ENCODE measurements around the gene MED12.

MED12 gene

DNA sequence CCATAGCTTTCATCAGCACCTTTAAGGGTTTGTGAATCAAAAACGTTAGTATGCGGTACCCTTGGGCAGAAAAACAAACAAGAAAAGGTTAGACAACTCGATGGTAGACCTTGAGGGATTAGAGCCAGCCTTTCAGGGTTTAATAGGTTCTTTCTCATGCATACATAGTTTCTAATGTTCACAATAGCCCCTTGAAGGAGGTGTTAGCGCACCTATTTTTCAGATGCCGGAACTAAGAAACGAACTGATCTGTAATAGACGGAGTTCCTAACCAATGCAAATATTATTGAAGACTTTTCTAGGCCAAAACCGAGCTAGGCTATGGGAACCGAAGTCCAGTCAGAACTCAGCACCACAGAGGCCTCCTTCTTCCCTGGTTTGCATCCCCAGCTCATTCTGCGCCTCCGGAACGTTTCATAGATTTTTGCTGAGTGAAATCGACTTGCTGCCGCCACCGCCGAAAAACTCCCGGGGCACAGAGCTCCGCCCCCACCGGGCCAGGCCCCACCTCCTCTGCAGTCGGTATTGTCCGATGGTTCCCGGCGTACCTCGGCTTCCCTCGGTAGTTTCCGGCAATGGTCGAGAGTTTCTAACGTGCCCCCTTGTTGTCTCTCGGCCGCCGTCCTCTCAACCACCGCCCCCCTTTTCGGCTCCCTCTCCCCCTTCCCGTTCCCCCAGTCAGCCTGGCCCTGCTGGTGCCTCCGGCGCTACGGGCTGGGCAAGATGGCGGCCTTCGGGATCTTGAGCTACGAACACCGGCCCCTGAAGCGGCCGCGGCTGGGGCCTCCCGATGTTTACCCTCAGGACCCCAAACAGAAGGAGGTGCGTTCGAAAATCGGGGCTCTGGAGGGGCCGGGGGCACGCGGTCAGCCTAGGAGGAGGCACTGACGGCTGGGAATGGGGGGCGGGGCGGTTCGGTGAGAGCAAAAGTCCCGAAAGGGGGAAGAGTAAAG, at the start of gene MED12:
Gene MED12 (plus strand): TSS at position 565 of the 953 bp plus-strand sequence. CDS start 159 bp downstream, at position 724.
- peak; percentile 79 for DNase-seq (ENCODE audit: low read depth)

DNA sequence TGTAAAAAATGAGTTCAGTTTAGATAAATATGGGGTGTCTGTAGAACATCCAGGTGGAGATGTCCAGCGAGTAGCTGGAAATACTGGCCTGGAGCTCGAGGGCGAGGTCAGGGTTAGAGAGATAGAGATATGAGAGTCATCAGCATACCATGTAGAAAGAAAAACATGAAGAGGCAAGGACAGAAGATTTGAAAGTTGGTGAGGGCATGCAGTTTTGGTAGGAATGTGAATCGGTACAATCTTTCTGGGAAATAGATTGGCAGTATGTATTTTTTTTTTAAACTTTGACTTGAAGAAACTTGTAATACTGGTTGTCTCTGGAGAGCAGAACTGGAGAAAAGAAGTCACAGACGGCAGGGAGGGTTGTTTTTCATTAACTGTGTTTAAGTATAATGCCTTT, 47.9 kb upstream of the MED12 start:
- no peak for DNase-seq (ENCODE audit: low read depth)

DNA sequence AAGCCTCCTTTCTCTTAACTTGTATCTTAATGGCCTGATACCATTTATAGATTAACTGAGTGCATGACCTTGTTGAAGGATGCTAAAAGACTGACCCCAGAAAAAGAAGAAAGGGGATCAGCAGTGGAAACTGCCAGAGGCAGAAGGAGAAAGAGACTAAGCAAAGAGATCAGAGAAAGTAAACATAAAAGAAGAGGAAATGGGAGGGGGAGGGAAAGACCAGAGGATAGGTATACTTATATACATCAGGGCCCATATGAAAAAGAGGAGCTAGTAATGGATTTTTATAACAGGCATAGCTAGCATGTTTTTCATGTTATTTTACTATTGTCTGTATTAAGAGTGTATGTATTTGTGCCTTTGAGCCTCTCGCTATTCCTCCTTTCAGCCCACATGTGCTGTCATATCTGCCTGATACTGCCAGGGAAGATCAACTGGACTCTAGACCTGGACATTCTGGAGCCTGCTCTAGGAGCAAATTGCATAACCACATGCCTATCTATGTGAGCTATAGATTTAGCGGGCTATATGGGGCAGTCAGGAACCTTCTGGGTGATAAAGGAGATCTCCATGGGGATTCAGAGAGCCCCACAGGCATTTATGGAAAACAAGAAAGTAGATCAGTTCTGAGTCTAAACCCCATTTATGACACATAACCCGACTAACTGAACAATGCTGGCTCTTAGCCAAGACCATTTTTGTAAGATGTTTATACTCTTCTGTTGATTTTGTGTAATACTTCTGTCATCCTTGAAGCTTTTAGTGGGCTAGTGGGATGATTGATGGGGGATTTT, 36.9 kb upstream of the MED12 start:
- DNase-seq (ENCODE audit: low read depth) = peak; percentile 57

DNA sequence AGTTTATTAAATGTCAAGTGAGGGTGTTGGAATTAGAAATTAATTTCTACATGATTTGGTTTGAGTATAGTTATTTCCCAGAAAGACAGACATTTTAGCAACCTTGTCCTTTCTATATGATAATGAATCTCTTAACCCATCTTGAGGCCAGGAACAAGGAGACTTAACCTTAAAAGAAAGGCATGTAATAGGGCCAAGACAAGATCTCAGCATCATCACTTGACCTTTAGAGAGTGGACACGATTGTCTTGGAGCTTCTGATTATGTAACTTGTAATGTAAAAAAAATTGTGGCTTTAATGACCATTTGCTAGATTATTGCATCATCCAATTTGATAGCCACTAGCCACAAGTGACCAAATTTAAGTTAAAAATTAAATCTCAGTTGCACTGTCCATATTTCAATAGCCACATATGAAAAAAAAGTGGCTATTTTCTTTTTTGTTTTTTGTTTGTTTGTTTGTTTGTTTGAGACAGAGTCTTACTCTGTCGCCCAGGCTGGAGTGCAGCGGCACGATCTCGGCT, 36.2 kb upstream of the MED12 start:
- no peak for DNase-seq (ENCODE audit: low read depth)

DNA sequence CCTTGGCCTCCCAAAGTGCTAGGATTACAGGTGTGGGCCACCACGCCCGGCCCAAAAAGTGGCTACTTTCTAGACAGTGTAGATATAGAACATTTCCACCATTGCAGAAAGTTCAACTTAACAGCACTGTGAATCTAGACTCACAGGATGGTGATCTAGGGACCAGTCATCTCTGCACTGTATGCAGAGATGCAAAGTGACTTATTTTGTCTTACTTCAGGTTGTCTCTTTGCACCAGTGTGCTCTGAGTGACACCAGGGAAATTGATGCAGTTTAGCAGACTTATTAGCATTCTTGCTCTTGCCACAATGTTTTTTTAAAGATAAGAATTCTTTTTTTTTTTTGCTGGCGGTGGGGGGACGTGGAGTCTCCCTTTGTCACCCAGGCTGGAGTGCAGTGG, 35.6 kb upstream of the MED12 start:
- DNase-seq (ENCODE audit: low read depth) = no peak

DNA sequence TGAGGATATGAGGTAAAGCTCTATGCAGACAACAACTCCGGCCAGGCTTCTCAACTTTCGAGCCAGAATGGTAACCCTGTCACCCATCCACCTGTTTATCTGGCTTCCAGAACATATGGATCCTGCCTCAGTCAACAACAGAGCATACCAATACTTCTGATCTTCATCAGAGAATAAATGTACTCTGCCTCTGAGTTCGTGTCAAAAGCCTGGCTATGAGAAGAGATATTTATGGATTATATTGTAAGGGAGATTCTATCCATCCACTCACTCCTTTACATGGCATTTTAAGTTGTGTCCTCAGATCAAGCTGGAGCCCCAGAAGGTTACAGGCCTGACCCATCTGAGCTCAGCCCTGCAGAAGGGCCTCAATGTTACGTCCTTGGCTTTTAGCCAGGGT, 32.5 kb upstream of the MED12 start:
- DNase-seq (ENCODE audit: low read depth) = no peak

DNA sequence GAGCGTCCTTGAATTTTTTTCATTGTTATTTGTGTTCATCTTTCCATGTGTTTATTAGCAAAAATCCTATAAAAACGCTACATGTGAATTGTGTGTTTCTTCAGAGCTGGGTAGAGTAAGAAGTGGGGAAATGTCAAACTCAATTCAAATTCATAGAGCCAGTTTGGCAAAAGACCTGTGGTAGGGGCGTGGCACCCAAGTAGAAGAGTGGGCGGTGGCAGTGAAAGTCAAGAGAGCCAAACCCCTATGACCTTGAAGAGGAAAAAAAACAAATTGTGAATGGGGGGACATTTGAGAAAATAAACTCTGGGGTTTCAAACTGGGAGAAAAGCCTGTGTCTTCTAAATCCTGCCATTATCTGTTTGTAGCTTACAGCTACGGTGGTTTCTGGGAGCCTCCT, 27.1 kb upstream of the MED12 start:
- no peak for DNase-seq (ENCODE audit: low read depth)

DNA sequence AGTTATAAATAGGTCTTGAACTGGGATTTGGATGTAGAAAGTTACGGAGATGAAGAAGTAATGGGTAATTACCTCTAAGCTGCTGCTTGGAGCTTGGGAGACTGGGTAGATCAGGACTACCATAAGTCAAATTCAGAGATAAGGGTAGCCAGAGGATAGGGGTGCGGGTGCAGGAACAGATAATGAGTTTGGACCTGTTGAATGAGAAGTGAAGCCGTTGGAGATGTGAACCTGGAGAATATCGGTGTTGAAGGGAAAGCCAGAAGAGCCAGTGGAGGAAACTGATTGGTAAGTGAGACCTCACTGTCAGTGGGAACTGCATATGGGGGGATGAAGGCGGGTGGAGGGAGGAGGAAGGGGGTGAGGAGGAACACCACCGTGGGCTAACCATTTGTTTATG, 23.4 kb upstream of the MED12 start:
- no peak for DNase-seq (ENCODE audit: low read depth)

DNA sequence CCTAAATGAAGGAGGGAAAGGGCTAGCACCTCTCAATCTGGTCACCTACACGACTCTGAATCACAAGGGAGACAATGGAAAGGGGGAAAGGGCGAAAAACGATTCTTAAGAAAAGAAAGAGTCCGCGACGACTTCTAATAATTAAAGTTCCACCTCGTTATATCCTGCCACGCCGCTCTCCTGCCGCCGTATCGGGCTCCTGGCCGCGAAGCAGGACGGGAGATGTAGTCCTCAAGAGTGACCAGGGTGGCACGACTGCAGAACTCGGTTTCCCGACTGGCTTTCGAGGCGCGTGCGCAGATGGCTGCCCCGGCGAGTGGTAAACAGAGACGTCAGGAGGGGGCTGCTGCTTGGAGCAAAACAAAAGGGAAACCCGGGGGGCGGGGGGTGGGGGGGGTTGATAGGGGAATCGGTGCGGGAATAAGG, 22.8 kb upstream of the MED12 start, which contains the start of gene FOXO4:
Gene FOXO4 (plus strand): TSS at position 297 of the 426 bp plus-strand sequence. CDS start 678 bp downstream, outside the sequence.
- peak; percentile 85 for DNase-seq (ENCODE audit: low read depth)

DNA sequence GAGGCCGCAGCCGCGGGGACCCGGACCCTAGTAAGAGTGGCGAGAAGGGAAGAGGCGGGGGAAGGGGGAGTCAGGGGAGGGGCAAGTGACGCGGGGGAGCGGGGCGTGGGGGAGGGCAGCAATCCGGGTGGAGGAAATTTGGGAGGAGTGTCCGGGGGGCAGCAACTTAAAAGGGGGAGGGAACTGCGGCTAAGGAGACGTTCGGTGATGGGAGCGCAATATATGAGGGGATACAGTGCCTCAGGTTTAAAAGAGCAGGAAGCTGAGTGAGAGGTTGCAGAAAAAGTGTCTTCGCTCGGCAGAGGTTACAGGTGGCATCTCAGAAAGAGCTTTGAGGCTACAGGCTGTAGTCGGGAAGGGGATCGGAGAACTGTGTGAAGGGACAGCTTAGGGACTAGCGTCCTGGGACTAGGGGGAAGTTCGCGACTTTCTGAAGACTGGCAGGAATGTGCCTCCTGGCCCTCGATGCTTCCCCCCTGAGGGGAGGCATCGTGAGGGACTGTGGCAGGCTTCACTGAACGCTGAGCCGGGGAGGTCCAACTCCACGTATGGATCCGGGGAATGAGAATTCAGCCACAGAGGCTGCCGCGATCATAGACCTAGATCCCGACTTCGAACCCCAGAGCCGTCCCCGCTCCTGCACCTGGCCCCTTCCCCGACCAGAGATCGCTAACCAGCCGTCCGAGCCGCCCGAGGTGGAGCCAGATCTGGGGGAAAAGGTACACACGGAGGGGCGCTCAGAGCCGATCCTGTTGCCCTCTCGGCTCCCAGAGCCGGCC, 22.2 kb upstream of the MED12 start:
- peak; percentile 49 for DNase-seq (ENCODE audit: low read depth)

DNA sequence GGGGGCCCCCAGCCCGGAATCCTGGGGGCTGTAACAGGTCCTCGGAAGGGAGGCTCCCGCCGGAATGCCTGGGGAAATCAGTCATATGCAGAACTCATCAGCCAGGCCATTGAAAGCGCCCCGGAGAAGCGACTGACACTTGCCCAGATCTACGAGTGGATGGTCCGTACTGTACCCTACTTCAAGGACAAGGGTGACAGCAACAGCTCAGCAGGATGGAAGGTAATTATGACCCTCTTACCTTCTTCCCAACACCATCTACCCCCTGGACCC, 21.7 kb upstream of the MED12 start:
- no peak for DNase-seq (ENCODE audit: low read depth)

DNA sequence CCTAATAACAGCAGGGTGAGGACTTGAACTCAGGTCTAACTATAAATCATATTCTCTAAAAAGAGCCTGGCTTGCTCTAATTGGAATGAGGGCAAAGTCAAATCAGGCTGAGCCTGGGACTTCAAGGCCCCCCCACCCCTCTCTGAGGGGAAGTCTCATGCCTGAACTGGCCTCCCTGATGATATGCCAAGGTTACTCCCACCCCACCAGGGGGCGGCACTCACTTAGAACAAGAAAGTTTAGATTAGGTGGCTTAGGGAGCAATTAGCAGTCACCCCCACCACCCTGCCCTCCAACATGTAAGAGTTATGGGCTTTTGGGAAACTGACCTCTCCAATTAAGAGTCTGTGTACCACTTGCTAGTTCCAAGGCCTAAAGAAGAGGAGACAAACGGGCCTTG, 20.1 kb upstream of the MED12 start:
- DNase-seq (ENCODE audit: low read depth) = peak; percentile 55

DNA sequence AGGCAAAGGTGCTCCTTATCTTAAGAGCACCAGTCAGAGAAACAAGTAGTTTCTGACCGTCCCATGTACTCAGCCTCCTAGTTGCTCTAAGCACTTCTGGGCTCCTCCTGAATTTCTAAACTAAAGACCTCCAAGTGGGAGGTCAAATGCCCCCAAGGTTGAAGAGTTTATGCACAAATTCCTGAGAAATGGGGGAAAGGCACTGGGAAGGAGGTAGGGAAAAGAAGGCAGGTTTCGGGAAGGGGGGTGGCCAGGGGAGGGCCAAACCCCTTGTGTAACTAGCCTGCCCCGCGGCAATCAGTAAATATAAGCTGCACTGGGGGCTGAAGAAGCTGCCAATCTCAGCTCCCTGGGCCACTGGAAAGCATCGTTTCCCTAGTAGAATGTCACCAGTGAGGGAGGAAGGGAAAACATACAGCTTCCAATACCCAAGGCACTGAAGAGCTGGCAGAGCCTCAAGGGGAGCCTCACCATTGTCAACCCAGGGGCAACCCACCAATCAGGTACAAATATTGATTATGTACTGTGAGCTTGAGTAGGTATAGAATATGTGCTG, 19.4 kb upstream of the MED12 start:
- no peak for DNase-seq (ENCODE audit: low read depth)

DNA sequence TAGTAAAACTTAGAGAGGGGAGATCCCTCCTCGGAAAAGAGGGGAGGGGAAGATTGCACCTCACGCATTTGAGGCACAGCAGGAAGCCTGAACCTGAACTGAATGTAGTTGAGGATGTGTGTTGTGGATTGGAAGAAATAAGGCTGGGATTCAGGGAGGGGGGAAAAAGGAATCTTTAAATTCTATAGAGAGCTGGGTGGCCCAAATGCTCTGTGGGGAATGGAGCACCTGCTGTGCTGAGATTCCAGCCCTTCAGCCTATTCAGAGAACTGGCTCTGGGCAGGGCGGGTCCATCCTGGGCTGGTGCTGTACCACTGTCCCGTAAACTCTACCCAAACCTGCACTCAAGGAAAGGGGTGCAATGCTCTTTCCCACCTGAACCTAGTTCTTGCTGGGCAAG, 18.7 kb upstream of the MED12 start:
- no peak for DNase-seq (ENCODE audit: low read depth)

DNA sequence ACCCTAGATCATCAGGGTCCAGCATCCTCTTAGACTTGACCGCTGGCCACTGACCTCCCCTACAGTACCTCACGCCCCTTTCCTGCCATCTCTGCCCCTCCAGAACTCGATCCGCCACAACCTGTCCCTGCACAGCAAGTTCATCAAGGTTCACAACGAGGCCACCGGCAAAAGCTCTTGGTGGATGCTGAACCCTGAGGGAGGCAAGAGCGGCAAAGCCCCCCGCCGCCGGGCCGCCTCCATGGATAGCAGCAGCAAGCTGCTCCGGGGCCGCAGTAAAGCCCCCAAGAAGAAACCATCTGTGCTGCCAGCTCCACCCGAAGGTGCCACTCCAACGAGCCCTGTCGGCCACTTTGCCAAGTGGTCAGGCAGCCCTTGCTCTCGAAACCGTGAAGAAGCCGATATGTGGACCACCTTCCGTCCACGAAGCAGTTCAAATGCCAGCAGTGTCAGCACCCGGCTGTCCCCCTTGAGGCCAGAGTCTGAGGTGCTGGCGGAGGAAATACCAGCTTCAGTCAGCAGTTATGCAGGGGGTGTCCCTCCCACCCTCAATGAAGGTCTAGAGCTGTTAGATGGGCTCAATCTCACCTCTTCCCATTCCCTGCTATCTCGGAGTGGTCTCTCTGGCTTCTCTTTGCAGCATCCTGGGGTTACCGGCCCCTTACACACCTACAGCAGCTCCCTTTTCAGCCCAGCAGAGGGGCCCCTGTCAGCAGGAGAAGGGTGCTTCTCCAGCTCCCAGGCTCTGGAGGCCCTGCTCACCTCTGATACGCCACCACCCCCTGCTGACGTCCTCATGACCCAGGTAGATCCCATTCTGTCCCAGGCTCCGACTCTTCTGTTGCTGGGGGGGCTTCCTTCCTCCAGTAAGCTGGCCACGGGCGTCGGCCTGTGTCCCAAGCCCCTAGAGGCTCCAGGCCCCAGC, 17.6 kb upstream of the MED12 start:
- no peak for DNase-seq (ENCODE audit: low read depth)

DNA sequence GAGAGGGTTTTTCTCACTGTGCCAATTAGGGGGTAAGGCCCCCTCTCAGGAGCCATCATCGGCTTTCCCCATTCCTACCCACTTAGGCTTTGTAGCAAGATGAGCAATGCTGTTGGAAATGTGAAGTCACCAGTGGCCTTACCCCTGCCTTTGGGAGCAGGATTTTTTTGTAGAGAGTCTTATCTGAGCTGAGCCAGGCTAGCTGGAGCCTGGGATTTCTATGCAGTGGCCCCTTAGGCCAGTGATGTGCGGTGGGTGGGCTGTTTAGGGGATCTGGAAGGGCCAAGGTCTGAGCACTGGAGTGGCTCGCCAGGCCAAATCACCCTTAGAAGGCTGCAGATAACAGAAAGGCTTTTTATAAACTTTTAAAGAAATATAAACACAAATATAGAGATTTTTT, 16.1 kb upstream of the MED12 start:
- no peak for DNase-seq (ENCODE audit: low read depth)

DNA sequence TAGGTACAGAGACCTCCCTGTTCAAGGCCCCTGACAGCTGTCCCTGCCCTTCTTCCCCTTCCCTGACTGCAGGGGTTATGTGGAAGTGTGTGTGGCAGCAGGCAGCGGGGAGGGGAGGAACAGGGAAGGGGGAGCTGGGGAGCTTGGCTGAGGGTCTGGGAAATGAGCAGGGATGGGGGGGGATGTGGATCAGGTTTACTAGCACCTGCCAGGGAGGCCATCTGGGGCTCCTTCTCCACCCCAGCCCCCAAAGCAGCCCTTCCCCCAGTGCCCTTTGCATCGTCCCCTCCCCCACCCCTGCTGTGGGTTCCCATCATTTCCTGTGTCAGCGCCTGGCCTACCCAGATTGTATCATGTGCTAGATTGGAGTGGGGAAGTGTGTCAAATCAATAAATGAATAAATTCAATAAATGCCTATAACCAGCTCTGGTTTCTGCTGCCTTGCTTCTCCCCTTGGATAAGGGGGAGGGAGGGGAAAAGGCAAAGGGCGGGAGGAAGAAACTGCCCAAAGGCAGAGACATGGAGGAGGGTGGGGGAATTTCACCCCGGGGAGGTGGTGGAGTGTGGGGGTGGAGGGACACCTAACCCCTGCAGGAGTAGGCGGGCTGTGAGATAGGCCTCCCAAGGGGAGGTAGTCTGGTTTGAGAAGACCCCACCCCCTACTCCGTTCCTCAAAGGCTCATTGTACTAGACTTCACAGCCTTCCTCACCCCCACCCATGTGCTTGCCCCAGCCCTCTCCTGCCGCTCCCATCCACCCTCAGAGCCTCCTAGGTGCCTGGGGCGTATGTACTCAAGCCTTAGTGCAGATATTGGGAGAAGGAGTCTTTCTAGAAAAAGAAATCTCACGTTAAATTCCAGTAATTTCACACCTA, 15.0 kb upstream of the MED12 start:
- no peak for DNase-seq (ENCODE audit: low read depth)

DNA sequence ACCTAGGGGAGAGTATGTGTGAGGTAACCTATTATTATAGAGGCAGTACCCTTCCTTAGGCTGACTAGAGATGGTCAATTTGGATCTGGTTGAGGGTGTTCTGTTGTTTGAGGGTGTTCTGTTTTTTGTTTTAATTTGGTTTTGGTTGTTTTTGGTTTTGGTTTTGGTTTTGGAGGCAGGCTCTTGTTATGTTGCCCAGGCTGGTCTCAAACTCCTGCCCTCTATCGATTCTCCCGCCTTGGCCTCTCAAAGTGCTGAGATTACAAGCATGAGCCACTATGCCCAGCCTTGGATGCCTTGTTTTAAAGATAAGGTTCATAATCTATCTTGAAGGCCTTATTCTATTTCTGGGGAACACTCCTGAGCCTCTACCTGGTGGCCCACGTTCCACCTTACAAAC, 12.8 kb upstream of the MED12 start:
- DNase-seq (ENCODE audit: low read depth) = no peak

DNA sequence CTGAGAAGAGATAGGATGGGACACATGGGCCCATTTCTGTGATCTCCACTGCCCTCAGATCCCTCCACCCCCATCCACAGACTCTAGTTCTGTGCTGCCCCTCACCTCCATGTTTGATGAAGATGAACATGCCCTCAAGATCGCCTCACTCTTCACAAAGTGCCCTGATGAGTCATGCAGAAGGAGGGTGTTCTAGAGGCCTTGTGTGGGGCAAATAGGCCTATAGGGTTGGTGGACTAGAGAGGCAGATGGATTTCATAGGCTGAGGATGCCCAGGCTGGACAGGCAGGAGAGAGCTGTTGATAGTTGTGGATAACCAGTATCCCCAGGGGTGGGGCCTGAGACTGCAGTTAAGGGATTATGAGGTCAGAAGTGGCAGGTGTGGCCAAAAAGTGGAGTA, 12.0 kb upstream of the MED12 start, which contains the start of gene CXorf65:
Gene CXorf65 (minus strand): TSS at position 314 of the 400 bp plus-strand sequence. CDS start 184 bp downstream, at position 130.
- DNase-seq (ENCODE audit: low read depth) = no peak

DNA sequence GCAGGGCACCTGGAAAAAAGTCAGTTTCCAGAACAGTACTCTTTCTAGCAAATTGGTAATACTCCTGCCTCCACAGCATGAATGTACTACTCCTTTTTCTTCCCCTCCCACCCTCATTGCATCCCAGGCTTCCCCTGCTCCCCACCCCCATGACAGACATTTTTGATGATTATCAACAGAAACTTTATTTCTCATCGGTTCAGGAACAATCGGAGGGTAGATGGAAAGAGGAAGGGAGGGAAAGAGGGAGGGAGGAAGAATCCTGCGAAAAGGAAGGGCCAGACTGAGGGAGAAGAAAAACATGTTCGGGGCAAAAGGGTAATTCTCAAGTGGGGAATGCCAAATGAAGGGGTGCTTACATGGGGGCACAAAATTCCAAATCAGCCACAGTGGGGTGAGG, 11.2 kb upstream of the MED12 start:
- no peak for DNase-seq (ENCODE audit: low read depth)

All from ELR (cell line).